A549 (cell line): ENCODE data around the gene NPFFR1. TPM values are rescaled to one million over a fixed set of nuclear protein-coding genes. Genes with fewer than 3 reads are reported as not detected.

Experiments used
- ATAC-seq, 2 experiments: fragments of 200-7000 bp in 1 of 2; fragments of >200 bp in 1 of 2; cut with Nextera tagmentation in 1 of 2; cut with Tn5 transposase in 1 of 2; 3 replicates each; pipeline versions ENCODE4 v1.8.0 to v1.9.1; 2018 to 2020; ENCODE audit warnings: mild to moderate bottlenecking in 1 of 2, moderate library complexity in 1 of 2
- CTCF ChIA-PET: fragments of 300-600 bp; sonication (Branson Sonifier 250); formaldehyde crosslinking; extraction: SDS; loops from one replicate; lab custom pipeline; 2021; ENCODE audit warnings: antibody characterized with exemption, inconsistent platforms; lab: Yijun Ruan, JAX
- POLR2A ChIA-PET: fragments of 350-600 bp; formaldehyde crosslinking; extraction: SDS; loops from one replicate; lab custom pipeline; 2021; ENCODE audit warnings: antibody characterized with exemption, inconsistent platforms; lab: Yijun Ruan, JAX
- DNase-seq, 2 experiments: peaks; one replicate each; pipeline versions ENCODE4 v3.0.0 to v3.0.0-alpha.2; 2011 to 2016; ENCODE audit warnings: low read depth in 1 of 2, low spot score in 1 of 2
- FAIRE-seq: peaks from 2 replicates; lab custom pipeline; 2011; peaks lifted over from hg19 to GRCh38; lab: Jason Lieb, UNC
- H3K27ac ChIP-seq, 2 experiments: fragments of >200 bp; sonication (Bioruptor Twin); formaldehyde crosslinking; 3 replicates each; pipeline ENCODE4 v1.5.1; 2016 to 2017
- H3K4me1 ChIP-seq: fragments of >200 bp; sonication (Bioruptor Twin); formaldehyde crosslinking; 3 replicates; pipeline ENCODE4 v1.6.1; 2016
- H3K4me2 ChIP-seq: fragments of >200 bp; sonication (Bioruptor Twin); formaldehyde crosslinking; 3 replicates; pipeline ENCODE4 v1.6.1; 2016
- H3K4me3 ChIP-seq: fragments of >200 bp; sonication (Bioruptor Twin); formaldehyde crosslinking; 3 replicates; pipeline ENCODE4 v1.5.1; 2016
- H3K9me3 ChIP-seq: fragments of >200 bp; sonication (Bioruptor Twin); formaldehyde crosslinking; 3 replicates; pipeline ENCODE4 v1.6.1; 2016
- BHLHE40 ChIP-seq: IDR thresholded peaks from 2 replicates; pipeline ENCODE4 v1.6.1; 2012; ENCODE audit warnings: low read depth, low read length, inconsistent platforms
- FOSL2 ChIP-seq, 2 experiments: fragments of 450-650 bp in 1 of 2; fragments of >200 bp in 1 of 2; sonication (Bioruptor Twin) in 1 of 2; formaldehyde crosslinking; IDR thresholded peaks; 2 replicates each; pipeline versions ENCODE4 v1.5.0 to v1.6.1; 2016 to 2020; ENCODE audit warnings: mild to moderate bottlenecking in 1 of 2, moderate library complexity in 1 of 2
- HOXB13 ChIP-seq: fragments of 250-450 bp; sonication (Bioruptor Pico); IDR thresholded peaks from 2 replicates; pipeline ENCODE4 v1.5.0; 2020; ENCODE audit warnings: low read depth, mild to moderate bottlenecking, moderate library complexity
- MAFK ChIP-seq: fragments of 450-650 bp; IDR thresholded peaks from 2 replicates; pipeline ENCODE4 v1.6.1; 2014; ENCODE audit not compliant: partially characterized antibody
- MAZ ChIP-seq: fragments of 150-350 bp; IDR thresholded peaks from 2 replicates; pipeline ENCODE4 v1.6.1; 2014; ENCODE audit warnings: antibody characterized with exemption, low read depth, low read length, borderline replicate concordance
- NPAS2 ChIP-seq: fragments of 250-450 bp; sonication (Bioruptor Pico); IDR thresholded peaks from 2 replicates; pipeline ENCODE4 v1.8.0; 2022; ENCODE audit warnings: mild to moderate bottlenecking, moderate library complexity, borderline replicate concordance
- PHF8 ChIP-seq: fragments of 200-600 bp; sonication (generic); IDR thresholded peaks from 2 replicates; pipeline ENCODE4 v1.6.1; 2016; ENCODE audit warnings: low read depth, mild to moderate bottlenecking, antibody characterized with exemption, moderate library complexity, borderline replicate concordance
- POLR2AphosphoS2 ChIP-seq: conservative IDR thresholded peaks from 2 replicates; pipeline ENCODE4 v1.6.1; 2012; ENCODE audit warnings: low read length, improper control_type of control experiment, inconsistent platforms
- RAD21 ChIP-seq, 2 experiments: fragments of >200 bp in 1 of 2; sonication (Bioruptor Twin) in 1 of 2; formaldehyde crosslinking in 1 of 2; IDR thresholded peaks in 1 of 2; conservative IDR thresholded peaks in 1 of 2; 2 replicates in 1 of 2; 3 replicates in 1 of 2; pipeline ENCODE4 v1.6.1; 2012 to 2018; ENCODE audit warnings: inconsistent platforms in 1 of 2
- RARB ChIP-seq: fragments of 250-450 bp; sonication (Bioruptor Pico); IDR thresholded peaks from 2 replicates; pipeline ENCODE4 v1.8.0; 2021; ENCODE audit warnings: mild to moderate bottlenecking, moderate library complexity
- RCOR1 ChIP-seq: fragments of 150-350 bp; IDR thresholded peaks from 2 replicates; pipeline ENCODE4 v1.6.1; 2014; ENCODE audit warnings: antibody characterized with exemption, low read length, low read depth
- RNF2 ChIP-seq: fragments of 200-600 bp; sonication (generic); IDR thresholded peaks from 2 replicates; pipeline ENCODE4 v1.6.1; 2016; ENCODE audit warnings: low read depth, mild to moderate bottlenecking, antibody characterized with exemption, moderate library complexity, borderline replicate concordance
- SMC3 ChIP-seq: fragments of >200 bp; sonication (Bioruptor Twin); formaldehyde crosslinking; IDR thresholded peaks from 3 replicates; pipeline ENCODE4 v1.6.1; 2018; ENCODE audit warnings: inconsistent platforms
- SREBF2 ChIP-seq: fragments of 450-650 bp; IDR thresholded peaks from 2 replicates; pipeline ENCODE4 v1.6.1; 2014; ENCODE audit warnings: mild to moderate bottlenecking, moderate library complexity
- whole genome bisulfite sequencing: methylation state at CpG from one replicate; pipeline ENCODE4 v1.1.6; 2017; ENCODE audit errors: missing lambda C conversion rate; 5-methylcytosine and 5-hydroxymethylcytosine counted together
- polyA plus RNA-seq, 4 experiments: library from polyadenylated mRNA; depleted of rRNA in 3 of 4; stranded (reverse); fragments of >200 nt; fragmentation: RNase III in 1 of 4; extraction: RNeasy Plus Mini Kit Qiagen cat#74134 plus additional on column Dnase treatment in 1 of 4; gene quantifications; 2 replicates in 3 of 4; 3 replicates in 1 of 4; pipeline ENCODE4 v1.2.3, GENCODE V29; 2011 to 2017
- TF ChIP-seq, protein P1 (sequence below): fragments of >200 bp; sonication (Bioruptor Twin); formaldehyde crosslinking; IDR thresholded peaks from 2 replicates; pipeline ENCODE4 v1.6.1; 2016
- TF ChIP-seq, protein P2 (sequence below): fragments of 450-650 bp; IDR thresholded peaks from 2 replicates; pipeline ENCODE4 v1.6.1; 2014; ENCODE audit warnings: antibody characterized with exemption
- TF ChIP-seq, protein P3 (sequence below): fragments of 200-600 bp; sonication (generic); IDR thresholded peaks from 2 replicates; pipeline ENCODE4 v1.6.1; 2016; ENCODE audit warnings: antibody characterized with exemption, mild to moderate bottlenecking, moderate library complexity
- TF ChIP-seq, protein P4 (sequence below): IDR thresholded peaks from 2 replicates; pipeline ENCODE4 v1.6.1; 2012; ENCODE audit warnings: low read depth, borderline replicate concordance
- TF ChIP-seq, protein P5 (sequence below): fragments of 150-350 bp; IDR thresholded peaks from 2 replicates; pipeline ENCODE4 v1.6.1; 2014; ENCODE audit warnings: low read depth, mild to moderate bottlenecking, low read length
- TF ChIP-seq, protein P6 (sequence below): fragments of 250-450 bp; sonication (Bioruptor Pico); IDR thresholded peaks from 2 replicates; pipeline ENCODE4 v1.5.0; 2020; ENCODE audit warnings: low read depth, mild to moderate bottlenecking, moderate library complexity

The NPFFR1 gene
- polyA plus RNA-seq, 2 of the 4 experiments (the other 2 are of a cell fraction), result not detected

DNA sequence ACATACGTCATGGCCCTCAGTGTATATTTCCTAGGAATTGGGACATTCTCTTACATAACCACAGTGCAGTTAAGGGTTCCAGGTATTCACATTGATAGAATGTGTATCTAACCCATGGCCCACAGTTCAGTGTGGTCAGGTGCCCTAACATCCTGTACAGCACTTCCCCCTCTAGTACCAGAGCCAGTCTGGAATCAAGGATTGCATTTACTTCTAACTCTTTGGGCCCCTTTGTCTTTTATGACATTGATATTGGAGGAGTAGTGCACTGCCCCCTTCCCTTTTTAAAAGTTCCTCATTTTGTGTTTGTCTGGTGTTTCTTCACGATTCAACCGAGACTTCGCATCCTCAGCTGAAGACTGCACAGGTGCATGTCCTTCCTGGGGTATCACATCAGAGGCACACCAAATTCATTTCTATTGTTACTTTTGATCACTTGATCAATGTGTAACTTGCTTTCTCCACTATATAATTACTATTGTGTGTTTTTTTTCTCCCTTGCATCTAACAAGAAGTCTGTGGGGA, 22.4 kb upstream of the NPFFR1 start:
- WGBS, result 93% methylated on average over 4 of the region's 4 CpGs
- TF ChIP-seq FOSL2 (IDR thresholded peaks at IDR 0.05) (no peak), FOSL2 (CRISPR knock-in tag; IDR thresholded peaks at IDR 0.05) (no peak), RAD21 (conservative IDR thresholded peaks at IDR 0.05 in 1 of 2, IDR thresholded peaks at IDR 0.05 in 1 of 2) (no peak), RNF2 (no peak), MAFK (no peak), RARB (CRISPR knock-in tag) (no peak), NPAS2 (CRISPR knock-in tag) (no peak), SREBF2 (no peak), PHF8 (no peak), SMC3 (no peak)
- TF ChIP-seq, protein P1, sequence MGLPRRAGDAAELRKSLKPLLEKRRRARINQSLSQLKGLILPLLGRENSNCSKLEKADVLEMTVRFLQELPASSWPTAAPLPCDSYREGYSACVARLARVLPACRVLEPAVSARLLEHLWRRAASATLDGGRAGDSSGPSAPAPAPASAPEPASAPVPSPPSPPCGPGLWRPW, result no peak
- TF ChIP-seq, protein P2, sequence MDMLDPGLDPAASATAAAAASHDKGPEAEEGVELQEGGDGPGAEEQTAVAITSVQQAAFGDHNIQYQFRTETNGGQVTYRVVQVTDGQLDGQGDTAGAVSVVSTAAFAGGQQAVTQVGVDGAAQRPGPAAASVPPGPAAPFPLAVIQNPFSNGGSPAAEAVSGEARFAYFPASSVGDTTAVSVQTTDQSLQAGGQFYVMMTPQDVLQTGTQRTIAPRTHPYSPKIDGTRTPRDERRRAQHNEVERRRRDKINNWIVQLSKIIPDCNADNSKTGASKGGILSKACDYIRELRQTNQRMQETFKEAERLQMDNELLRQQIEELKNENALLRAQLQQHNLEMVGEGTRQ, result no peak
- no peak for FAIRE-seq
- ChIA-PET POLR2A (no interaction called here), CTCF (interaction anchor here (1.5 kb wide), 1 partner anchor 85 kb away, joined by 3 read pairs; no protein-coding TSS in a partner anchor)
- Histone ChIP-seq H3K4me2 (no peak overlapping the region), H3K9me3 (no peaks in the 10 kb centered on the region), H3K27ac (no peak overlapping the region), H3K4me1 (no peaks in the 10 kb centered on the region), H3K4me3 (no peak overlapping the region)
- no peak for DNase-seq
- no peak for ATAC-seq

DNA sequence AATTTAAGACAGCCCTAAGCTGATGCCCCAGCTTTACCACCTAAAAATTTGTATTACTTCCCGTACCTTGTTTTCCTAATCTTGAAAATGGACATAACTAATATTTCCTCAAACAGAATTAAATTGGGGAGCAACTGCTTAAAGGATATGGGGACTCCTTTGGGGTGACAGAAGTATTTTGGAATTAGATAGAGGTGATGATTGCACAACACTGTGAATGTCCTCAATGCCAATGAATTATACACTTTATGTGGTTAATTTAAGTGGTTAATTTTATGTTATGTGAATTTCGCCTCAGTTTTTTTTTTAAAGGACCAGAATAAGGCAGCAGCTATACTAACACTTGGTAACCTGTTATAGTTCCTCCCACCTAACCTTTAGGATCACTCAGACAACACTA, 19.9 kb upstream of the NPFFR1 start:
- Histone ChIP-seq H3K4me1 (no peaks in the 10 kb centered on the region), H3K27ac (no peak overlapping the region), H3K4me3 (no peak overlapping the region), H3K9me3 (no peaks in the 10 kb centered on the region), H3K4me2 (no peak overlapping the region)
- ATAC-seq (no peak), DNase-seq (no peak), FAIRE-seq (no peak)
- CTCF ChIA-PET, result interaction anchor here (2.5 kb wide), 1 partner anchor 61 kb away, joined by 14 read pairs; no protein-coding TSS in a partner anchor
- POLR2A ChIA-PET, result no interaction called here
- TF ChIP-seq, protein P3, sequence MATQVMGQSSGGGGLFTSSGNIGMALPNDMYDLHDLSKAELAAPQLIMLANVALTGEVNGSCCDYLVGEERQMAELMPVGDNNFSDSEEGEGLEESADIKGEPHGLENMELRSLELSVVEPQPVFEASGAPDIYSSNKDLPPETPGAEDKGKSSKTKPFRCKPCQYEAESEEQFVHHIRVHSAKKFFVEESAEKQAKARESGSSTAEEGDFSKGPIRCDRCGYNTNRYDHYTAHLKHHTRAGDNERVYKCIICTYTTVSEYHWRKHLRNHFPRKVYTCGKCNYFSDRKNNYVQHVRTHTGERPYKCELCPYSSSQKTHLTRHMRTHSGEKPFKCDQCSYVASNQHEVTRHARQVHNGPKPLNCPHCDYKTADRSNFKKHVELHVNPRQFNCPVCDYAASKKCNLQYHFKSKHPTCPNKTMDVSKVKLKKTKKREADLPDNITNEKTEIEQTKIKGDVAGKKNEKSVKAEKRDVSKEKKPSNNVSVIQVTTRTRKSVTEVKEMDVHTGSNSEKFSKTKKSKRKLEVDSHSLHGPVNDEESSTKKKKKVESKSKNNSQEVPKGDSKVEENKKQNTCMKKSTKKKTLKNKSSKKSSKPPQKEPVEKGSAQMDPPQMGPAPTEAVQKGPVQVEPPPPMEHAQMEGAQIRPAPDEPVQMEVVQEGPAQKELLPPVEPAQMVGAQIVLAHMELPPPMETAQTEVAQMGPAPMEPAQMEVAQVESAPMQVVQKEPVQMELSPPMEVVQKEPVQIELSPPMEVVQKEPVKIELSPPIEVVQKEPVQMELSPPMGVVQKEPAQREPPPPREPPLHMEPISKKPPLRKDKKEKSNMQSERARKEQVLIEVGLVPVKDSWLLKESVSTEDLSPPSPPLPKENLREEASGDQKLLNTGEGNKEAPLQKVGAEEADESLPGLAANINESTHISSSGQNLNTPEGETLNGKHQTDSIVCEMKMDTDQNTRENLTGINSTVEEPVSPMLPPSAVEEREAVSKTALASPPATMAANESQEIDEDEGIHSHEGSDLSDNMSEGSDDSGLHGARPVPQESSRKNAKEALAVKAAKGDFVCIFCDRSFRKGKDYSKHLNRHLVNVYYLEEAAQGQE, result no peak
- TF ChIP-seq HOXB13 (CRISPR knock-in tag) (no peak), BHLHE40 (no peak), FOSL2 (IDR thresholded peaks at IDR 0.05) (no peak), FOSL2 (CRISPR knock-in tag; IDR thresholded peaks at IDR 0.05) (no peak), POLR2AphosphoS2 (no peak), MAZ (no peak), RCOR1 (no peak), NPAS2 (CRISPR knock-in tag) (no peak)
- TF ChIP-seq, protein P4, sequence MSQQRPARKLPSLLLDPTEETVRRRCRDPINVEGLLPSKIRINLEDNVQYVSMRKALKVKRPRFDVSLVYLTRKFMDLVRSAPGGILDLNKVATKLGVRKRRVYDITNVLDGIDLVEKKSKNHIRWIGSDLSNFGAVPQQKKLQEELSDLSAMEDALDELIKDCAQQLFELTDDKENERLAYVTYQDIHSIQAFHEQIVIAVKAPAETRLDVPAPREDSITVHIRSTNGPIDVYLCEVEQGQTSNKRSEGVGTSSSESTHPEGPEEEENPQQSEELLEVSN, result no peak
- TF ChIP-seq, protein P5, sequence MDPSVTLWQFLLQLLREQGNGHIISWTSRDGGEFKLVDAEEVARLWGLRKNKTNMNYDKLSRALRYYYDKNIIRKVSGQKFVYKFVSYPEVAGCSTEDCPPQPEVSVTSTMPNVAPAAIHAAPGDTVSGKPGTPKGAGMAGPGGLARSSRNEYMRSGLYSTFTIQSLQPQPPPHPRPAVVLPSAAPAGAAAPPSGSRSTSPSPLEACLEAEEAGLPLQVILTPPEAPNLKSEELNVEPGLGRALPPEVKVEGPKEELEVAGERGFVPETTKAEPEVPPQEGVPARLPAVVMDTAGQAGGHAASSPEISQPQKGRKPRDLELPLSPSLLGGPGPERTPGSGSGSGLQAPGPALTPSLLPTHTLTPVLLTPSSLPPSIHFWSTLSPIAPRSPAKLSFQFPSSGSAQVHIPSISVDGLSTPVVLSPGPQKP, result no peak
- TF ChIP-seq, protein P6, sequence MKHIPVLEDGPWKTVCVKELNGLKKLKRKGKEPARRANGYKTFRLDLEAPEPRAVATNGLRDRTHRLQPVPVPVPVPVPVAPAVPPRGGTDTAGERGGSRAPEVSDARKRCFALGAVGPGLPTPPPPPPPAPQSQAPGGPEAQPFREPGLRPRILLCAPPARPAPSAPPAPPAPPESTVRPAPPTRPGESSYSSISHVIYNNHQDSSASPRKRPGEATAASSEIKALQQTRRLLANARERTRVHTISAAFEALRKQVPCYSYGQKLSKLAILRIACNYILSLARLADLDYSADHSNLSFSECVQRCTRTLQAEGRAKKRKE (CRISPR knock-in tag), result no peak
- 90% methylated on average over 2 of the region's 2 CpGs for WGBS
